Activated T-cell treated with anti-CD3 and anti-CD28 coated beads for 1 hour (primary cell): ENCODE data around the gene NOL3.

Source experiments
- DNase-seq: peaks from one replicate; pipeline ENCODE4 v3.0.0-alpha.2; 2020; ENCODE audit warnings: low read depth

Gene NOL3

GRCh38 chr16:67206838-67207248, 36.5 kb downstream of the NOL3 start:
- no peak for DNase-seq

DNA sequence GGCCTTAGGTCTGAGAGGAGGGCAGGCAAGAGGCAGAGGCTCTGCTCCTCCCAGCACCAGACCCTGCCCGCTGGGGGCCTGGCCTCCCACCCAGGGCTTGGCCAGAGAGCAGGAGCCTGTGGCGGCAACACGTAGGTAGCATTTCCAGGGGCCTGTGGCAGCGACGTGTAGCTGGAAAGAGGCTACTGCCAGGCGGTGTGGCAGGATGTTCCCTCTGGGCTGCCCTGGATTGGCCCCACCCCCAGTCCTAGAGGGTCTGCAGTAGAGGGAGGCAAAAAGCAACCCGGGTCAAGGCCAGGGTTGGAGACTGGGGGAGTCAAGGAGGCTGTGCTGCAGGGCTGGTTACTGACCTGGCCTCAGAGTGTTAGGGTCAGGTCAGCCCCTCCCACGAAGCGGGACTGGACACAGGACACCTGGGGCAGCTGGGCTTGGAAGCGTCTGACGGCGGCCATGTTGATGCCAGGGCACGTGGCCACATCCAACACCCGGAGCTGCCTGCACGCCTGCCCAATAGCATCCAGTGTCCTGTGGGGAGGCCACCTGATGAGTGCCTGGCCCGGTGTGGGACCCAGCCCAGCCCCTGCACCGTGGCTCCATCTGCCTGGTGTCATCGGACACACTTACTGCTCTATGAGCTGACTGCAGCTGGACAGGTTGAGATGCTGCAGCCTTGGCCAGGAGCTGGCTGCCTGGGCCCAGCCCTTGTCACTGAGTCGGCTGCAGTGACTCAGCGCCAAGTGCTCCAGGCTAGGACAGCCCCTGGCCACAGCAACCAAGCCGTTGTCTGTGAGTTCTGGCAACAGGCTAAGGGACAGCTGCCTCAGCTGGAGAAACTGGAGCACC, 37.1 kb downstream of the NOL3 start:
- DNase-seq: no peak

GRCh38 chr16:67208154-67208896, 38.0 kb downstream of the NOL3 start:
- DNase-seq: no peak

- DNase-seq: no peak
These were observed 39.2 kb downstream of the NOL3 start for GRCh38 chr16:67209565-67209964.

- no peak for DNase-seq
These were observed 40.0 kb downstream of the NOL3 start for GRCh38 chr16:67210069-67210937.

DNA sequence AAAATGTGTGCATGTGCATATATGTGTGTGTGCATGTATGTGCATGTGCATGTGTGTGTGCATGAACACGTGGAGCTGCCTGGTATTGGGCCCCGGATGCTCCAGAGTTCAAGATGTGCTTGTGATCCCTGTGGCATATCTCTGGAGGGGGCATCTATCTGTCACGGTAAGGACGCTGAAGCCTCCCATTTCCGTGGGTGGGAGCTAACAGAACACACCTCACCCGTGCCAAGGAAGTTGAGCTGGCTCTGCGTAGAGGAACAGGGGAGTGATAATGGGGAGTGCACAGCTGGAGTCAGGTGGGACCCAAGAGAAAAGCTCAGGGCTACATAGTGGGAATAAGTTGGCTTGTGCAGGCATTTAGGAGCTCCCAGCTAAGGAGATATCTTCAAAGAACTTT, 41.3 kb downstream of the NOL3 start:
- no peak for DNase-seq

GRCh38 chr16:67212766-67213165, 42.4 kb downstream of the NOL3 start:
- DNase-seq: no peak

GRCh38 chr16:67213197-67214019, 43.1 kb downstream of the NOL3 start:
- no peak for DNase-seq

GRCh38 chr16:67215706-67216105, 45.4 kb downstream of the NOL3 start:
- no peak for DNase-seq

DNA sequence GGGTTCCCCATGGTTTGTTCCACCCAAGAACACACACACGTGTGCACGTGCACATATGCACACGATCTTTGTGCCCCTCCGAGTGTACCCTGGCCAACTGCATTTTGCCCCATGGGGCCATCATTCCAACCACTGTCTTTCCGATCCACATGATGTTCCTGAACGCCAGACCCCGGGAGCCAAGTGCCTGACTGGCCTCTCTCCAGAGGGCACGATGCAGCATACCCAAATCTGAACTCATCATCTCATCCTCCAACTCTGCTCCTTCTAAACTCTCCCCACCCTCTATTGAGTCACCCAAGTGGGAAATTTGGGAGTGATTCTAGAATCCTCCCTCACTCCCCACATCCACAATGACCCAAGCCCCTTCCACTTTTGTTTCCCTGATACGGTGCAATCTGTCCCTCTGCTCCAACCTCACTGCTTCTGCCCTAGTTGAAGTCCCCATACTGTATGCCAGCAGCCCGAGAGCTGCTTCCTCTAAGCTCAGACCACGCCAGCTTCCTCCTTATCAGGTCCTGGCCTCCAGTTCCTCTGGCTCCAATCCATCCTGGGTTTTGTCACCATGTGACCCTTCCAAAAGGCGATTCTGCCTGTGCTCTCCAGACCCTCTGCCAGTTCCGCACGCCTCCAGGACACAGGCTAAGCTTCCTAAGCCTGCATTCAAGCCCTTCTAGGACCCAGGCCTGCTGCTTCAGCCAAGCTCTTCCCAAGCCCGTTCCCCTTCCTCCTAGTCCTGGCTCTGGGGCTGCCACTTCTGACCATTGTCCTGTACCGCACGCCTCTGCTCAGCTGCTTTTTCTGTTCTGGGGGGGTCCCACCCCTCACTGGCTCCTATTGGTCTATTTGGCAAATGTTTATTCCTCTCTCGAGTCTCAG, 46.5 kb downstream of the NOL3 start:
- DNase-seq: no peak

- no peak for DNase-seq
These were observed 53.7 kb downstream of the NOL3 start for GRCh38 chr16:67223992-67224391.
